ENCODE data around the gene ANK3. TPM values are rescaled to one million over a fixed set of nuclear protein-coding genes. Genes with fewer than 3 reads are reported as not detected.

ANK3 gene
- total and polyA plus RNA-seq, 2 donors (not counting 3 experiments of a cell fraction or from before 2014, with no cell fraction given), result 0.88 to 8.5 TPM

- CTCF ChIA-PET, result interaction anchor here (0.6 to 2.4 kb wide), 16 partner anchors 9 to 613 kb away, joined by 3 to 13 read pairs (median 4); no protein-coding TSS in a partner anchor
- no peak overlapping the region for H3K4me2 ChIP-seq (ENCODE audit: insufficient read depth, low read length)
- no TSS peak for BruUV-seq (replicated peaks)
Observed at GRCh38 chr10:60239228-60239627, 150.4 kb downstream of the ANK3 start.

More at GRCh38 chr10:60239228-60239627, 150.4 kb downstream of the ANK3 start:
- Histone ChIP-seq H3K79me2 (ENCODE audit: control insufficient read depth, insufficient read depth, low read length) (no peaks in the 10 kb centered on the region), H3K36me3 (ENCODE audit: control insufficient read depth in 2 of 2, extremely low read depth in 1 of 2, insufficient read depth in 2 of 2, low read length in 2 of 2) (no peaks in the 10 kb centered on the region), H3K9me3 (replicated peaks; ENCODE audit: control insufficient read depth, insufficient read depth, low read length) (no peaks in the 10 kb centered on the region), H4K20me1 (replicated peaks; ENCODE audit: control insufficient read depth, extremely low read depth, insufficient read depth, low read length) (no peaks in the 10 kb centered on the region), H2AFZ (ENCODE audit: low read depth, low read length) (no peak overlapping the region), H3K27me3 (ENCODE audit: control insufficient read depth in 2 of 2, insufficient read depth in 2 of 2, low read length in 2 of 2) (no peaks in the 10 kb centered on the region), H3K4me3 (replicated peaks in 1 of 3; ENCODE audit: insufficient read depth in 1 of 3, low read depth in 1 of 3, low read length in 3 of 3) (no peak overlapping the region), H3K4me1 (ENCODE audit: control insufficient read depth, extremely low read depth, insufficient read depth, low read length) (peaks cover 4% of the 10 kb centered on the region), H3K27ac (ENCODE audit: insufficient read depth, low read depth, low read length) (no peak overlapping the region), H3K9me1 (replicated peaks; ENCODE audit: control insufficient read depth, extremely low read depth, insufficient read depth, low read length) (no peaks in the 10 kb centered on the region), H3K9ac (replicated peaks; ENCODE audit: extremely low read depth, insufficient read depth, low read length) (no peak overlapping the region)
- TF ChIP-seq JUN (IDR thresholded peaks at IDR 0.05; ENCODE audit: borderline replicate concordance, insufficient read depth, insufficient read length, low read depth), result no peak
- no peak for TF ChIP-seq POLR2A (IDR thresholded peaks at IDR 0.05; ENCODE audit: low read depth, low read length)
- TF ChIP-seq CTCF (IDR thresholded peaks at IDR 0.05; ENCODE audit: extremely low read depth in 1 of 2, insufficient read depth in 1 of 2, low read depth in 1 of 2, low read length in 2 of 2), result no peak
- no peak for TF ChIP-seq MYC (IDR thresholded peaks at IDR 0.05; ENCODE audit: low read depth, low read length)
- TF ChIP-seq EZH2 (IDR thresholded peaks at IDR 0.05; ENCODE audit: borderline replicate concordance, low read depth, low read length, severe bottlenecking), result no peak
- no peak for TF ChIP-seq FOS (IDR thresholded peaks at IDR 0.05; ENCODE audit: borderline replicate concordance, insufficient read depth, low read length)
- TF ChIP-seq GATA2 (IDR thresholded peaks at IDR 0.05; ENCODE audit: insufficient read depth, insufficient read length, low read depth, low read length), result no peak
- TF ChIP-seq POLR2AphosphoS5 (IDR thresholded peaks at IDR 0.05; ENCODE audit: insufficient read depth, low read depth, low read length), result no peak
- no peak for TF ChIP-seq MAX (IDR thresholded peaks at IDR 0.05; ENCODE audit: insufficient read depth, insufficient read length)
- dilution Hi-C loops (cut with MboI; ENCODE audit: extremely low pct_ligation_motif_present, low sequenced_read_pairs) (no loop called here), intact Hi-C loops (cut with micrococcal nuclease) (no loop called here)
- FAIRE-seq, result no peak
- POLR2A ChIA-PET, result no interaction called here
- no peak for DNase-seq (ENCODE audit: low read depth, low spot score)
